Lower lobe of right lung (tissue), 2 donors: ENCODE results near the gene TSPAN9. TPM values are rescaled to one million over a fixed set of nuclear protein-coding genes. Genes with fewer than 3 reads are reported as not detected.

Source experiments
- ATAC-seq, 2 donors: fragments of 200-7000 bp; cut with Tn5 transposase; one replicate each; pipeline ENCODE4 v1.9.1; 2020 to 2022; ENCODE audit warnings: mild to moderate bottlenecking in 2 of 2, moderate library complexity in 2 of 2
- DNase-seq: peaks from one replicate; pipeline ENCODE4 v3.0.0-alpha.2; 2020
- H3K27ac ChIP-seq: fragments of 200-600 bp; one replicate; pipeline ENCODE4 v1.8.0; 2022
- H3K27me3 ChIP-seq: fragments of 200-600 bp; one replicate; pipeline ENCODE4 v1.8.0; 2022; ENCODE audit warnings: low read depth
- H3K36me3 ChIP-seq: fragments of 200-600 bp; one replicate; pipeline ENCODE4 v1.8.0; 2022; ENCODE audit warnings: mild to moderate bottlenecking
- H3K4me1 ChIP-seq: fragments of 200-600 bp; one replicate; pipeline ENCODE4 v1.8.0; 2022
- H3K4me3 ChIP-seq: fragments of 200-600 bp; one replicate; pipeline ENCODE4 v1.8.0; 2022; ENCODE audit warnings: mild to moderate bottlenecking
- H3K9me3 ChIP-seq: fragments of 200-600 bp; one replicate; pipeline ENCODE4 v1.8.0; 2022
- intact Hi-C: fragments of 100-400 bp; cut with DNase I; formaldehyde crosslinking; loops from one replicate; pipeline ENCODE4 v1.11.0; 2022
- total RNA-seq: library from RNA; stranded (reverse); fragmentation: NEBNext Ultra II Directional; extraction: Animal tissue kit (Norgen Biotek cat#: 25700); gene quantifications from one replicate; pipeline ENCODE4 v1.2.1, GENCODE V29; 2021
- TF ChIP-seq, protein P1 (sequence below): fragments of 200-600 bp; IDR thresholded peaks from one replicate; pipeline ENCODE4 v1.8.0; 2022; ENCODE audit warnings: antibody characterized with exemption, mild to moderate bottlenecking
- donor health status: DM: no; HTN: yes; CAD: no; lungs with severe emphysema.

The TSPAN9 gene
- total RNA-seq, 1 donor from 2014 or later, result 61.1 TPM

DNA sequence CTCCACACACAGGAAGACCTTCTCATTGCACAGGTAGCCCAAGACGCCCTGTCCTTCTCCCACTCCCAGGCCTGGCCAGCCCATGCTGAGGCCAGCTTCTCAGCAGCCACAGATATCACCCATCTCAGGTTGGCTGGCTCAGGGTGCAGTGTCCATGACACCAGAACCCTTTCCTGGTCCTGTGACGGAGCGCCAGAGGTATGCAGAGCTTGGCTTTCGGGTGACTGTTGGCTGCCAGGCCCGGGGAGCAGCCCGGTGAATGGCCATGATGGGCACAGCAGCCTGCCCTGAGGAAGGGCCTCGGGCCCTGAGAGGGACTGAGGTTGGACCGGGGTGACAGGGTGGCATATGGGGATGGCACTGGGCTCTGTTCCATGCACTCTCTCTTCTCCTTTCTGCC is 173.4 kb downstream of the TSPAN9 start:
- H3K36me3 ChIP-seq, result no peaks in the 10 kb centered on the region
- no peaks in the 10 kb centered on the region for H3K9me3 ChIP-seq
- H3K27ac ChIP-seq, result no peak overlapping the region
- H3K4me1 ChIP-seq, result peaks cover 36% of the 10 kb centered on the region
- TF ChIP-seq, protein P1, sequence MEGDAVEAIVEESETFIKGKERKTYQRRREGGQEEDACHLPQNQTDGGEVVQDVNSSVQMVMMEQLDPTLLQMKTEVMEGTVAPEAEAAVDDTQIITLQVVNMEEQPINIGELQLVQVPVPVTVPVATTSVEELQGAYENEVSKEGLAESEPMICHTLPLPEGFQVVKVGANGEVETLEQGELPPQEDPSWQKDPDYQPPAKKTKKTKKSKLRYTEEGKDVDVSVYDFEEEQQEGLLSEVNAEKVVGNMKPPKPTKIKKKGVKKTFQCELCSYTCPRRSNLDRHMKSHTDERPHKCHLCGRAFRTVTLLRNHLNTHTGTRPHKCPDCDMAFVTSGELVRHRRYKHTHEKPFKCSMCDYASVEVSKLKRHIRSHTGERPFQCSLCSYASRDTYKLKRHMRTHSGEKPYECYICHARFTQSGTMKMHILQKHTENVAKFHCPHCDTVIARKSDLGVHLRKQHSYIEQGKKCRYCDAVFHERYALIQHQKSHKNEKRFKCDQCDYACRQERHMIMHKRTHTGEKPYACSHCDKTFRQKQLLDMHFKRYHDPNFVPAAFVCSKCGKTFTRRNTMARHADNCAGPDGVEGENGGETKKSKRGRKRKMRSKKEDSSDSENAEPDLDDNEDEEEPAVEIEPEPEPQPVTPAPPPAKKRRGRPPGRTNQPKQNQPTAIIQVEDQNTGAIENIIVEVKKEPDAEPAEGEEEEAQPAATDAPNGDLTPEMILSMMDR, result no peak
- ATAC-seq, result no peak
- no peak overlapping the region for H3K4me3 ChIP-seq
- no peak for DNase-seq
- no peaks in the 10 kb centered on the region for H3K27me3 ChIP-seq
- intact Hi-C loops, result no loop called here

DNA sequence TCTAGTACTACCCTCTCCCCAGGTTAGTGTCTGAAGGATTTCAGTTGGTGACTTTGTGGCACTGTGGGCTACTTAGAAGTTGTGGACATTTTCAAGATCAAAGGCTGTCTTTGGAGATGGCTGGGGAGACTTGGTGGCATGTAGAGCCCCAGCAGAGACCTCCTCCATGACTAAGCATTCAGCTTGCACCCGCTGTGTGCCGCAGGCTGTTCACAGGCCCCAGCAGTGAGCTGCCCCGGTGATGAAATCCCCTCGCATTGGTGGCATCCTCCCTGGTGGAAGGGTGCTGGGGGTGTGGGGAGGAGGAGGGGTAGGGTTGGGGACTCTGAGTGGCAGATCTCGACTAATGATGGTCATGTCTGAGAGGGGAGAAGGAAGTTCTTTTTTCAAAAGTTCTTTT is 173.9 kb downstream of the TSPAN9 start:
- no peak for ATAC-seq
- no peak overlapping the region for H3K27ac ChIP-seq
- H3K4me1 ChIP-seq, result peaks cover 36% of the 10 kb centered on the region

DNA sequence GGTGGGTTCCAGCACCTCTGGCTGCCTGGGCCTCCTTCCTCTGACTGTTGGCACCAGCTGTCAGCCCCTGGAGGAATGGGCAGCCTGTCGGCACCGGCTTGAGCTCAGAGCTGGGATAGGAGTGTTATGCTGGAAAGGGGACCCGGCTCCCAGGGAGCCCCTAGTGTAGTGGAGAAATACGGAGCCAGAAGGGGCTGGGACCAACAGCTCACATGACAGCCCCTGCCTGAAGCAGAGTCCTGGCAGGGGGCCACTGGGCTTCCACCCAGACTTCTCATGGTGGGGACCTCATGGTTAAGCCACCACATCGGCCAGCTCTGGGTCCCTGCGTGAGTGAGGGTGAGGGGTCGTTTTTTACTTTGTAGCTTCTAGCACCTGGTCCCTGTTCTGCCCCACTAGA is 174.5 kb downstream of the TSPAN9 start:
- TF ChIP-seq, protein P1, result no peak
- ATAC-seq (peak in 1 of 2 donors; percentile 3), DNase-seq (no peak)
- H3K4me1 ChIP-seq, result peaks cover 36% of the 10 kb centered on the region
- no peaks in the 10 kb centered on the region for H3K36me3 ChIP-seq
- no peak overlapping the region for H3K27ac ChIP-seq
- no peaks in the 10 kb centered on the region for H3K27me3 ChIP-seq
- no peak overlapping the region for H3K4me3 ChIP-seq
- intact Hi-C loops, result no loop called here
- H3K9me3 ChIP-seq, result no peaks in the 10 kb centered on the region

More for the DNA sequence above, 173.9 kb downstream of the TSPAN9 start:
- Histone ChIP-seq H3K4me3 (no peak overlapping the region), H3K27me3 (no peaks in the 10 kb centered on the region), H3K9me3 (no peaks in the 10 kb centered on the region), H3K36me3 (no peaks in the 10 kb centered on the region)
- DNase-seq, result no peak
- TF ChIP-seq, protein P1, result no peak
- intact Hi-C loops, result no loop called here

DNA sequence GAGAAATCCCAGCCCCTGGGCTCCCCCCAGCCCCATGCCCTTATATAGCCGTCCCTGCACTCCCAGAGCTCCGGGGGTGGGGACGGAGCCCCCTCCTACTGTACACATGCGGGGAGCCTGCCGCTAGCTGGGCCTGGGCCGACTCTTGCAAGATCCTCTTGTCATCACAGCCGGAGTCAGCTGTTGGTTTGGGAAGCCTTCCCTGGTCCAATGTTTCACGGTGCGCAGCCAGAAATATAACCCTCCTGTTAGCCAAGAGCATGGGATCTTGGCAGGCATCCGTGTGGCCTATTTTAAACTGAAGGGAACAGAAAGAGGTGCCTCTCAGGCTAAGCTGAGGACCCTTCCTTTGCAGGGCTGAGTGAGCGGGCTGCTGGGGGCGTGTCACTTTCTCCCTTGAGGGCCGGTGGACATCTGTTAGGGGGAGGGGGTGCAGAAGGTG is 175.3 kb downstream of the TSPAN9 start:
- H3K27ac ChIP-seq, result no peak overlapping the region
- peaks cover 33% of the 10 kb centered on the region for H3K4me1 ChIP-seq
- intact Hi-C loops, result no loop called here

DNA sequence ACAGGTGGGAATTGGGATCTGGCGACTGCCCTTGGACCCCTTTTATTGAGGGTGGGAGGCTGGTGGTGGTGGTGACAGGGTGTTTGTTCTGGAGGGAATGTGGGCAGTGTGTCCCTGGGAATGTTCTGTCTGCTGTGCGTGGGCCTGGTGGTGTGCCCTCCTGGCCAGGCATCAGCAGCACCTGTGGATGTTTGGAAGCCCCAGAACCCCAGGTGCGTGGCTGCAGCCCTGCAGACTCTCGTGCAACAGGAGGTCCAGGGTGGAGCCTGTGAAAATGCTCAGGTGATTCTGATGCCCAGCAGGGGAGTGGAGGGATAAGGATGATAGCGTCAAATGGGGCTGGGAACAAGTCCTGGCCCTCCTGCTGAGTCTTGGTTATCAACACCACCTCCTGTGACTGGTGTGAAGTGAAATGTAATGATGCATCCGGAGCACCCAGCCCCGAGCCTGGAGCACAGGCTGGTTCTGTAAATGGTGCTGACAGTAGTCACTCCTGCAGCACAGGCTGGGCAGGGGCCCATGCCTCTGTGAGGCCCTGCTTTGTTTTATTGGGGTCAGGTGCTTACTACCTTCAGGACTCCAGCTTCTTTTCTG is 176.6 kb downstream of the TSPAN9 start:
- TF ChIP-seq, protein P1, result no peak
- Histone ChIP-seq H3K4me1 (peaks cover 23% of the 10 kb centered on the region), H3K4me3 (no peak overlapping the region), H3K27me3 (no peaks in the 10 kb centered on the region), H3K9me3 (no peaks in the 10 kb centered on the region), H3K27ac (no peak overlapping the region), H3K36me3 (no peaks in the 10 kb centered on the region)
- ATAC-seq, result no peak
- intact Hi-C loops, result no loop called here
- no peak for DNase-seq

More for the DNA sequence above, 175.3 kb downstream of the TSPAN9 start:
- H3K4me3 ChIP-seq, result no peak overlapping the region
- no peaks in the 10 kb centered on the region for H3K9me3 ChIP-seq
- ATAC-seq (peak; percentile 50 to 60), DNase-seq (peak; percentile 60)
- H3K36me3 ChIP-seq, result no peaks in the 10 kb centered on the region
- H3K27me3 ChIP-seq, result no peaks in the 10 kb centered on the region
- TF ChIP-seq, protein P1, result no peak
